ENCODE measurements around the gene SEMA7A.
"Not testable (repeated sequence)": the region's sequence is repeated elsewhere in the genome, so short reads cannot be mapped to it uniquely, and the experiment has no call there.

SEMA7A gene

DNA sequence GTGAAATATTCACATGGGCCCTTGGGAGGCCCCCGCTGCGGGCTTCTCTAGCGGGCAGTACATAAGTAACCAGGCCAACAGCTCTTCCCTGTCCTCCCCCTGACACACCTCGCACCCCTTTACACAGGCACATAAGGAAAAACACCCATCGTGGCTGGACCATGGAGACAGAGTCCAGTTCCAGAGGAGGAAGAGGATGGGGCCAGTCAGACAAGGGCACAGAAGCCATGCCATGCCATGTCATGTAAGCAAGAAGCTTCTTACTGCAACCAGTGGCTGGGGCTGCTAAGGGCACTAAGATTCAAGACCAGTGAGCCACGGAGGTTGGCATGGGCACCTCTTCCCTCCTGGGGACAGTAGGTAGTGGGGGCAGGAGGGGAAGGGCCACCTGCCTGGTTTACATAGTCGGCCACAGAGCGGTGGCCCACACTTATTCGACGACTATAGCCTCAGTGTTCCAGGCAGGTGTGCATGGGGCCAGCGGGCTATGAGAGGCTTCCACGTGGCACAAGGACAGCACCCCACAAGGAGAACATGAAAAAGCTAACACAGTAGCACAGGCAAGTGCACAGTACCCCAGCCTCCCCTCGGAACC lies 60.6 kb downstream of the SEMA7A start:
- DNase-seq (ENCODE audit: low read depth in 2 of 2): no peak

DNA sequence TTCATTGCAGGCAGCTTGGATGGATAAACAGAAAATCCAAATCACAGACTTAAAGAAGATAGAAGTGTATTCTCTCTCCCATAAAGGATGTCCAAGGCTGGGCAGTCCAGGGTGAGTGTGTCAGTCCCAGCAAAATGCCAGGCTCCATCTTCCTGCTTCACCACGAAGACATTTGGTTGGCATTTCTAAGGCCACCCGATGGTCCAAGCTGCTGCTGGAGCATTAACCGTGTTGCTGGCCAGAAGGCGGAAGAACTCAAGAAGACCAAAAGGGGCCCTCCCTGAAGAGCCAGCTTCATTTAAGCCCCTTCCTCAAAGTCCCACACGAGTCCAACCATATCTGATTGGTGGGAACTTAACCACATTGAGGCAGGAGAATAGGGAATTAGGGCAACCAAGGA lies 63.3 kb downstream of the SEMA7A start:
- no peak for DNase-seq (ENCODE audit: low read depth in 2 of 2)

DNA sequence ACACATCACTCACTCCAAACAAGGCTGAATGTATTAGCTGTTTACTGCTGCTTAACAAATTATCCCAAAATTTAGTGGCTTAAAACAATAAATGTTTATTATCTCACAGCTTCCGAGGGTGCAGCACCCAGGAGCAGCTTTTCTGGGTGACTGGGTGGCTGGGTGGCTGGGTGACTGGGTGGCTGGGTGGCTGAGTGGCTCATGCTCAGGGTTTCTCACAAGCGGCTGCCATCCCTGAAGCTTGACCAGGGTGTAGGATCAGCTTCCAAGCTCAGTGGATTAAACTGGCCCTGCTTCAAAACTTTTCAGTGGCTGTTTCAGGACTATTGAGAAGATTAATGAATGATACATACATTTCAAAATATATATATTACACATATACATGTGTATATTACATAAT lies 64.0 kb downstream of the SEMA7A start:
- no peak for DNase-seq (ENCODE audit: low read depth in 2 of 2)

- no peak for DNase-seq (ENCODE audit: low read depth in 2 of 2)
Measured at GRCh38 chr15:74369084-74369745, 64.5 kb downstream of the SEMA7A start.

GRCh38 chr15:74368121-74368520 lies 65.6 kb downstream of the SEMA7A start:
- DNase-seq (ENCODE audit: low read depth in 2 of 2): no peak

DNA sequence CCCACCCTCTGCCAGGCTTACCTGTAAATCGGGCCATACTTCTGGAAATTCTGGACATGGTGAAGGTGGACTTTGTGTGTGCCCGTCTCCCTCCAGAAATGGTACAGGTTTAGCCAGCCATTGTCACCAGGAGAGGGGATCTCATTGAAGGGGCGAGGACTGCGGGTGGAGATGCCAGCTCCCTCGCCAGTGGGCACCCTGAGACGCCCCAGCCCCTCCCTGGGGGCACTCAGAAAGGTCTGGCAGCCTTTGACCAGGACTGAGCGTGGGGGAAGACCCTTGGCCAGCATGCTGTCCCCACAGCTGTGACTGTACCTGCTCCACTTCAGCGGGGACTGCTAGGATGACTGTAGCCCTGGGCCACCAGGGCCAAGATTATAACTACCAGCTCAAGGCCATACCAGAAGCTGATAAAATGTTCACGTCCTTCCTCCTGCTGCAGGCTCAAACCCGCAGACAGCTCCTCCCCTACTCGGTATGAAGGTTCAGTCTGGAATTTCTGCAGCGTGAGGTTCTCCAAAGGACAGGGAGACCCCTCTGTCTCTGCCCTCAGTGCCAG lies 66.4 kb downstream of the SEMA7A start, which contains the start of gene CYP11A1:
TSS of gene CYP11A1 (minus strand) at position 351 of the 559 bp plus-strand sequence. CDS start at position 290, 61 bp downstream.
- no peak for DNase-seq (ENCODE audit: low read depth in 2 of 2)

- DNase-seq (ENCODE audit: low read depth in 2 of 2): no peak
Measured at GRCh38 chr15:74365598-74366445, 67.9 kb downstream of the SEMA7A start.

DNA sequence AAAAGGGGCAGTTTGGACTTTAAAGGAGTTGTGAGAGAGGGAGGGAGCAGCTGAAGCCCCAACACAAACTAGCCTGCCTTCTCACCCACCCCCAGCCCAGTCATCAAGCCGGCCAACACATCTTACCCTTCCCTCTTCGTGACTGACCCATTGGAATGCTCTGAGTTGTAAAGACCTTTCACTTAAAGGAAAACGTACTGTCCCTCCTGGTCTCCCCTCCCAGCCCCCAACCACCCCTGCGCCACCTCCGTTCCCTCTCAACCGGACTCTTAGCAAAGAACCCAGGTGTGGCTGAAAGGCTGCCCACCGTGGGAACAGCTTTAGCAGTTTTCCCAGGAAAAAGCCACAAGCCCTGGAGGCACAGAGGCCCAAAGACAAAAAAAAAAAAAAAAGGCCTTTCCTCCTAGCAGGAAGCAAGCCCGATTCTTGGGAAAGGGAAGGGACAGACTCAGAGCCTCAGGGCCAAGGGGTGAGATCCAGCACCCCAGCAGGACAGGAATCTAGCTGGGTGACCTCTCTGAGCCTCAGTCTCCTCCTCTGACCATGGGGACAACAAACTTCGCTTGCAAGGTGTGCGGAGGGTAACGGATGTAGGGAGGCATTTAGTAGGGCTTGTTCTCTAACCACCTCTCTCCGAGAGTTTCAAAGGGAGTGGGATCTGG lies 68.7 kb downstream of the SEMA7A start:
- DNase-seq (ENCODE audit: low read depth in 2 of 2): no peak

GRCh38 chr15:74362482-74362881 lies 71.3 kb downstream of the SEMA7A start:
- DNase-seq (ENCODE audit: low read depth in 2 of 2): no peak

GRCh38 chr15:74360855-74361254 lies 72.9 kb downstream of the SEMA7A start:
- DNase-seq (ENCODE audit: low read depth in 2 of 2): not testable (repeated sequence)

GRCh38 chr15:74359376-74359775 lies 74.4 kb downstream of the SEMA7A start:
- DNase-seq (ENCODE audit: low read depth in 2 of 2): not testable (repeated sequence)
